NT2/D1 (cell line): ENCODE results near the gene TDRD7.

Experiments
- SUZ12 ChIP-seq: IDR thresholded peaks from 2 replicates; pipeline ENCODE4 v1.6.1; 2011; ENCODE audit not compliant: insufficient read length, insufficient read depth; ENCODE audit errors: extremely low read depth
- YY1 ChIP-seq: IDR thresholded peaks from 2 replicates; pipeline ENCODE4 v1.6.1; 2011; ENCODE audit not compliant: insufficient read length, insufficient read depth
- ZNF274 ChIP-seq: IDR thresholded peaks from 2 replicates; pipeline ENCODE4 v1.6.1; 2011; ENCODE audit warnings: mild to moderate bottlenecking, low read depth, low read length

DNA sequence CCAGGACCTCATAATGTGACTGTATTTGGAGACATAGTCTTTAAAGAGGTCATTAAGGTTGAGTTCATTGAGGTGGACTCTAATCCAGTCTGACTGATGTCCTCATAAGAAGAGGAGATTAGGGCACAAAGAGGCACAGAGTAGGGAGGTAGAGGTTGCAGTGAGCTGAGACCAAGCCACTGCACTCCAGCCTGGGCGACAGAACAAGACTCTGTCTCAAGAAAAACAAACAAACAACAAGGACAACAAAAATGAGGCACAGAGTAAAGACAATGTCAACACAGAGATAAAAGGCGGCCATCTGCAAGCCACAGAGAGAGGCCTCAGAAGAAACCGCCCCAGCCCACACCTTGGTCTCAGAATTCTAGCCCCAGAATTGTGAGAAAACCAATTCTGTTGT lies 17.0 kb upstream of the TDRD7 start:
- no peak for TF ChIP-seq YY1
- TF ChIP-seq ZNF274, result no peak
- no peak for TF ChIP-seq SUZ12
